HG02870 (cell line): Measurements from ENCODE around the gene ANKRD44.

Experiments
- ATAC-seq: cut with Tn5 transposase; IDR thresholded peaks from one replicate; pipeline ENCODE4 v1.9.1; 2021; ENCODE audit warnings: mild to moderate bottlenecking, moderate library complexity; ENCODE audit not compliant: unreplicated experiment

ANKRD44 gene

GRCh38 chr2:197294260-197294659 is 16.3 kb downstream of the ANKRD44 start:
- ATAC-seq = peak; percentile 39

- no peak for ATAC-seq
Observed at GRCh38 chr2:197293252-197294007, 17.1 kb downstream of the ANKRD44 start.

DNA sequence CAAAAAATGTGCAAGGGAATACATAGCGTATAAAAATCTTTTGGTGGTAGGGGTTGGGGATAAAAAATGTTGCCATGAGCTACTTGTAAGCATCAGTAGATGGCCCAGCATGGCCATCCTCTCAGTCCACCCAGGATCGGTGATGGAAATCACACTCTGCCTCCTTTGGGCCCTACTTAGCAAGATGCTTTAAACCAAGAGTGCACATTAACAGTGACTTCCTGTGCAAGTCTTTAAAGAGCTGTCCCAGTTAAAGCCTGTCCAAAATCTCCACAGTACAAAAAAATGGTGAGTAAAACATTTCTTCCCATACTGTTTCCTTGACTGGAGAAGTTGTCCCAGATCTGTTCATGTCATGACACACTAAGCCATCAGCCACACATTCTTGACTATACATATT is 18.0 kb downstream of the ANKRD44 start:
- ATAC-seq = no peak

- peak; percentile 9 for ATAC-seq
Observed at GRCh38 chr2:197287596-197287932, 23.0 kb downstream of the ANKRD44 start.

GRCh38 chr2:197286805-197287595 is 23.6 kb downstream of the ANKRD44 start:
- peak; percentile 95 for ATAC-seq

DNA sequence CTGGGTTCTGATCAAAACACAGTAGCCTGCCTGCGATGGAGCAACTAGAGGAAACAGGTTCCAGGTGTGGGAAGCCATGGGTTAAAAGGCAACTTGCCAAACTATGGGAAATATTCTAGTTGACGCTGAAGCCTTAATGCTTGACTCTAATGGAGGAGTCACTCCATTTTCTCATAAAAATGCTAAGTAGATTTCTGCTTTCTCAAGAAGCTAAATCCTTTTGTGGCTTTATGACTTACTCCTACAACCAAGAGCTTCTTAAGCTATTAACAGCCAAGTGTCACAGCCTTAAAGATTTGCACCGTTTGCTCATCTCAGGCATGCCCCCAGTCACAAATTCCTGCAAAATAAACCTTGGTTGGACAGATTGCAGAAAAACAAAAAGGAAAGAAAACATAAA is 25.2 kb downstream of the ANKRD44 start:
- ATAC-seq = no peak

GRCh38 chr2:197284956-197285355 is 25.6 kb downstream of the ANKRD44 start:
- no peak for ATAC-seq

GRCh38 chr2:197281421-197281820 is 29.2 kb downstream of the ANKRD44 start:
- ATAC-seq = no peak

GRCh38 chr2:197280015-197280702 is 30.4 kb downstream of the ANKRD44 start:
- ATAC-seq = peak; percentile 50

- ATAC-seq = no peak
Observed at GRCh38 chr2:197278799-197279763, 31.5 kb downstream of the ANKRD44 start.

DNA sequence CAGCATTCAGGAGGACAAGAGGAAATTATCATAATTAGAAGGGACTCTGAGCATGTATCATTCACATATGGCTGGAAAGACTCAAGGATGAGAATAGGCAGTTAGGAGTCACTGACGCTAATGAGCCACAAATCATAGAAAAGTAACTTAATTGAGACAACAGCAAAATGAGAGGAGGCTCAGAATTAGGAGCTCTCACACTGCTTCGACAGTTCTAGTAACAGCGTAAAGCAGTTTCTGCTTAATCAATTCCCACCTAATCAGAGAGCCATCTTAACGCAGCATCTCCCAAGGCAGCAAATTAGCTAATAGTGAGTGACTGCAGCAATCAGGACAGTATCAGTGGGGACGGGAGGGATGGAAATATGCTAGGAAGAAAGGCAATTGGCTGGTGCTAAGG is 32.8 kb downstream of the ANKRD44 start:
- no peak for ATAC-seq

DNA sequence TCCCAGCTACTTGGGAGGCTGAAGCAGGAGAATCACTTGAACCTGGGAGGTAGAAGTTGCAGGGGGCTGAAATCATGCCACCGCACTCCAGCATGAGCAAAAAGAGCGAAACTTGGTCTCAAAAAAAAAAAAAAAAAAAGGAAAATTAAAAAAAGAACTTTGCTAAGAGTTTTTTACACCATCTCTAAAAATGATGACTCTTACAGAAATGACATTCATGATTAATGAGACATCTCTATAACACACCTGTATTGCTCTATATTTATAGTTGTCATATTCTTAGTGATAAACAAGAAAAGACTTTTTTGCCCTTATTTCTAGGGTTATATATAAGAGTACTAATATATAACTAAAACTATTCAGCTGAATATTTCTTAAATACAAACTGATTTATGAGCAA is 34.4 kb downstream of the ANKRD44 start:
- ATAC-seq = no peak

DNA sequence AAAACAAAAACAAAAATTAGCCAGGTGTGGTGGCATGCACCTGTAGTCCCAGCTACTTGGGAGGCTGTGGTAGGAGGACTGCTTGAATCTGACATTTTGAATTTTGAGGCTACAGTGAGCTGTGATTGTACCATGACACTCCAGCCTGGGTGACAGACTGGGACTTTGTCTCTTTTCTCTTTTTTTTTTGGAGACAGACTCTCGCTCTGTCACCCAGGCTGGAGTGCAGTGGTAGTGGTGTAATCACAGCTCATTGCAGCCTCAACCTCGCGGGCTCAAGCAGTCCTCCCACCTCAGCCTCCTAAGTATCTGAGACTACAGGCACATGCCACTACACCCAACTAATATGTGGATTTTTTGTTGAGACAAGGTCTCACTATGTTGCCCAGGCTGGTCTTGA is 35.6 kb downstream of the ANKRD44 start:
- ATAC-seq = no peak

DNA sequence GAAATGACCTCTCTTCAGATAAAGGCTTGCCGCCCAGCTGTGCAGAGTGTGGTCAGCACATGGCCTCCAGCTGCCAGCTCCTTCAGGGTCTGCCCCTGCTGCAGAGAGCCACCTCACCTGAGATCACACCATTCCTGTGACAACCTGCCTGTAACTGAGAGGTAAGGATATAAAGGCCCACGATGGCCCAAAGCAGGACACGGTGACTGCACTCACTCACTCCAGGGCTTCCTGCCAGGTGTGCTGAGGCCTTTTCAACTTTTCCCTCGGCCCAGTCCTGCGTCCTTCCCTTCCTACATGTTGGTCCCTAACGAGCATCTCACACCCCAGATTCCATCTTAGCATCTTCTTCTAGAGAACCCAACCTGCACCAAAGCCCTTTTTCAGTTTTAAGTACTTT is 36.2 kb downstream of the ANKRD44 start:
- no peak for ATAC-seq

DNA sequence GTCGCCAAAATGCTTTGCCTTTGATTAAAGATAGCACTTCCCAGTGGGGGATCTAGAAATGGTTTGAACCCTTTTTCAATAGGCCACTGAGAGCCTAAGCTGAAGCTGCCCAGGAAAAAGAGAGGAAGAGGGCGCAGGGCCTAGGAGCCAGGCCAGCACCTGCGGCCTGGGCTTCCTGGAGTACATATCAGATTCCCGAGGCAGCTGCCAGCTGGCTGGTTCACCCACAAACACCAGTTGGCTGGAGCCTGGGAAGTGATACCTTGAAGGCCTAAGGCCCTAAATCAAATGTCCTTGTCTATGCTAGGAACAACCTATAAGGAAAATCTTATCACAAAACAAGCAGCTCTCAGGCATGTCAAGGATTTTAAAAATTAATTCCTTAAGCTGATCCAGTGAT is 37.1 kb downstream of the ANKRD44 start:
- no peak for ATAC-seq

- no peak for ATAC-seq
Observed at GRCh38 chr2:197270601-197271000, 40.0 kb downstream of the ANKRD44 start.

- ATAC-seq = no peak
Observed at GRCh38 chr2:197269815-197270214, 40.8 kb downstream of the ANKRD44 start.

DNA sequence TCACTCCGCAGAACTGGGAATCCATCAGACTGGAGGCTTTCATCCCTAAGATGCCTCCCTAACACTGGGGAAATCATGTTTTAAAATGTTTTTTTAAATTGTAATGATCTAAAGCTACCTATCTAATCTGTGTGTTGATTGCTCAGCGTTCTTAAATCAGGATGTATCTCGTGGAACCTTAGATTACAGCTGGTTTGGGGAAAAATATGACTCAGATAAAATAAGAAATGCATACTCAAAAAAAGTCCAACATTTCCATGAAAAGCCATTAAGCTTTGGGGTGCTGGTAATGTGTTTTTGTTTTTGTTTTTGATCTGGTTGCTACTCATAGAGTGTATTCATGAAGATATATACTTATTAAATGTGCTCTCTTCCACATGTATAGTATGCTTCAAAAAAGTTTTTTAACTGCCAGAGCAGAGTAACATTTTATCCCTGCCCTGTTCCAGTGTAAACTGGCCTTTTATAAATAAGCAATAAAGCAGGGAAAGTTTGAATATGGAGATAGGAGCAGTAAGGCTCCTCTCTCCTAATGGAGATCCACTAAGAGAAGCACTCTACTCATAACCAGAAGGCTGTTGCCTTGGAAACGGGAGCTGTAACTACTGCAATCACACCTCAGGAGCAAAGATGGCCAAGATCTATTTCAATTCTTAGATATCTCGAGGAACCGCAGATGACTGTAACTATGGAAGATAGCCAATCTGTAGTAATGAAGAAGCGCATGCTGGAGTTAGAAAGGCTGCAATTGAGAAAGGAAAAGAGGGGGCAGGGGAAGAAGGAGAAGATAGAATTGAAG is 41.6 kb downstream of the ANKRD44 start:
- ATAC-seq = peak; percentile 69

DNA sequence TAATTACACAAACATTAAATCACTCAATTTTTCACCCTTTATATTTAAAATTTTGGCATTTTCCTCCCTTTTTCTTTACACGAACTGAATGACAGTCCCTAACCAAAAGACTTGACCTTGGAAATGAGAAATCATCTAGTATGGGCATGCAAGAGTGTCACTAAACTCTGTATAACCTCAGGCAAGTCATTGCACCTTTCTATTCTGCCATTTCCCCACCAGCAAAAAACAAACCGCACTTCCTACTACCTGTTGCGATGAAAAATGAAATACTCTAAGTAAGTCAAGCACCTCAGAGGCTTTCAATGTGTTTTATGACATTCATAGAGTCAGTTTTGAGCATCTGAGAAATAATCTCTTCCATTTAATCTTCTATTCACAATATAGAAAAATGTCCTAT is 44.1 kb downstream of the ANKRD44 start:
- peak; percentile 48 for ATAC-seq

DNA sequence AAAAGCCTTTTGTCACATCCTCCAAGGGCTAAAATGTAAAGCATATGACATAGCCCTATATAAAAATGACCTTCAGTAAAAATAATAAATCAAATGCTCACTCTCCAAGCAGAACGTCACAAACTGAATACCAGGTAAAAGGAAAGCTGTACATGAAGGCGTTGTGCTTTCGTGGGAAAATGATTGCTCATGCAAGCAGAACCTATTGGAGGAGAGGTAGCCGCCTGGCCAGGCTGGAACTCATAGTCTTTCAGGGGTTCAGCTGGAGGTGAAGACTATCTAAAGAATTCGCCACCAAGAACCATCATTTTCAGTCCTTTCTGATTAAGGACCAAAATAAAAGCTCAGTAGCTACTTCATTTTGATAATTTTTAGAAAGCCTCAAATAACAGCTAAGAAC is 44.7 kb downstream of the ANKRD44 start:
- no peak for ATAC-seq
